ENCODE measurements around the gene CCL14. TPM values are rescaled to one million over a fixed set of nuclear protein-coding genes. Genes with fewer than 3 reads are reported as not detected.
A peak's percentile ranks its signal among the peaks of the same experiment; 100 is the strongest.
"Not testable (repeated sequence)": the region's sequence is repeated elsewhere in the genome, so short reads cannot be mapped to it uniquely, and the experiment has no call there.

CCL14 gene
- total RNA-seq, 1 donor from 2014 or later, result 43.3 TPM

DNA sequence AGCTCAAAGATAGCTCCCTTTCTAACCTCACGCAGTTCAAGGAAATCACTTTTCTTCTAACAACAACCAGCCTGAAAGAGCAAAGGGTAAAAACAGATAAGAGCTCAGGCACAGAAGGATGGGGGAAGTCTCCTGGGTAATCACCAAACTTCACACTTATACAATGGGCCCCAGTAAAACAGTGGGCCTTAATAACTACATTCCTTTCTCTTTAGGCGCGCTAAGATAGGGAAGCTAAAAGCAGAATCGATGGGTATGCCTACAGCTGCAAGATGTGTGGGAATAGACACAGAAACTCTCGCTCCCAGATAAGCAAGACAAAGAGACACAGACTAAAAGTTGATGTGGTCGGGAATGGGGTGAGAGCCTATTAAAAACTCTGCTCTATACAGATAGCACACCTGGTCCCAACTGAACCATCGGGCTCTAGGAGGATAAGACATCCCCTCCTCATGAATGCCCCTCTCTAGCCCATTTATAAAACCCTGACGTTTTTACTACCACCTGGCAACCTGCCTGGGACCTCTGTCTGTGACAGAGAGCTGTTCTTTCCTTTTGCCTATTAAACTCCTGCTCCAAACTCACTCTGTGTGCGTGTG is 43.8 kb downstream of the CCL14 start:
- DNase-seq (ENCODE audit: low spot score), result no peak

DNA sequence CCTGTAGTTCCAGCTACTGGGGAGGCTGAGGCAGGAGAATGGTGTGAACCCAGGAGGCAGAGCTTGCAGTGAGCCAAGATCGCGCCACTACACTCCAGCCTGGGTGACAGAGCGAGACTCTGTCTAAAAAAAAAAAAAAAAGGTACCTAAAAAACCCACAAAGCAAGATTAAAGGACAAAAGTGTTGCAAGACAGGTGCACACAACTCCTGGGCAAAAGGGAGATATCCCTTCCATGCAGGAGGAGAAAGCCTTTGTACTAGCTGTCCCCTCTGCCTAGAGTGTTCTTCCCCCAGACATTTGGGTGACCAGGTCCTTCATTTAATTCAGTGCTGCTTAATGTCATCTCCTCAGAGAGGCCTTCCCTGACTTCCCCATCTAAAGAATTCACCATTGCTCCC is 48.0 kb downstream of the CCL14 start:
- not testable (repeated sequence) for DNase-seq (ENCODE audit: low spot score)

GRCh38 chr17:35936063-35936462 is 50.5 kb downstream of the CCL14 start:
- no peak for DNase-seq (ENCODE audit: low spot score)

- DNase-seq (ENCODE audit: low spot score), result peak; percentile 16
Measured at GRCh38 chr17:35934760-35935159, 51.8 kb downstream of the CCL14 start.

Other genes with a start within 250 kb of the CCL14 start
- gene GAS2L2, start 233.5 kb downstream of the CCL14 start, total RNA-seq, result not detected
- not detected for gene C17orf50, start 225.8 kb downstream of the CCL14 start, total RNA-seq
- gene MMP28, start 191.1 kb downstream of the CCL14 start, total RNA-seq, result 32.8 TPM
- 130 TPM for gene TAF15, start 177.2 kb downstream of the CCL14 start, total RNA-seq
- 0.09 TPM for gene HEATR9, start 117.8 kb downstream of the CCL14 start, total RNA-seq
- gene CCL5, start 106.4 kb downstream of the CCL14 start, total RNA-seq, result 14.9 TPM
- gene RDM1, start 56.0 kb downstream of the CCL14 start, total RNA-seq, result 0.75 TPM
- gene LYZL6, start 43.0 kb downstream of the CCL14 start, total RNA-seq, result not detected
- 0.35 TPM for gene CCL16, start 5.2 kb downstream of the CCL14 start, total RNA-seq
- gene CCL15, start 14.8 kb upstream of the CCL14 start, total RNA-seq, result 9.4 TPM
- gene CCL23, start 31.2 kb upstream of the CCL14 start, total RNA-seq, result 2.2 TPM
- 0.66 TPM for gene CCL18, start 77.5 kb upstream of the CCL14 start, total RNA-seq
- gene CCL3, start 103.4 kb upstream of the CCL14 start, total RNA-seq, result 31.7 TPM
- gene CCL4, start 117.1 kb upstream of the CCL14 start, total RNA-seq, result 27.6 TPM
- 6.0 TPM for gene TBC1D3B, start 189.9 kb upstream of the CCL14 start, total RNA-seq
- 13.4 TPM for gene CCL3L1, start 210.0 kb upstream of the CCL14 start, total RNA-seq
- 23.7 TPM for gene CCL4L2, start 224.3 kb upstream of the CCL14 start, total RNA-seq

Measured in mucosa of gallbladder (tissue), 1 donor.